Dendritic cell treated with granulocyte-macrophage colony-stimulating factor and Interleukin-4, amounts not matched to agents 40 ng/mL and 50 ng/mL, for 4 days (primary cell): Measurements from ENCODE around the gene CCDC112.
"Not testable (repeated sequence)": the region's sequence is repeated elsewhere in the genome, so short reads cannot be mapped to it uniquely, and the experiment has no call there.

Source experiments
- H3K27ac Mint-ChIP-seq: one replicate; pipeline ENCODE4 v1.8.0; 2022; ENCODE audit warnings: mild to moderate bottlenecking, mixed read lengths
- H3K27me3 Mint-ChIP-seq: one replicate; pipeline ENCODE4 v1.8.0; 2022; ENCODE audit warnings: mild to moderate bottlenecking, mixed read lengths
- H3K36me3 Mint-ChIP-seq: one replicate; pipeline ENCODE4 v1.8.0; 2022; ENCODE audit warnings: low read depth, mixed read lengths
- H3K4me1 Mint-ChIP-seq: one replicate; pipeline ENCODE4 v1.8.0; 2022; ENCODE audit warnings: low read depth, mixed read lengths
- H3K4me3 Mint-ChIP-seq: one replicate; pipeline ENCODE4 v1.8.0; 2022; ENCODE audit warnings: mild to moderate bottlenecking, moderate library complexity, mixed read lengths
- H3K9me3 Mint-ChIP-seq: one replicate; pipeline ENCODE4 v1.8.0; 2022; ENCODE audit warnings: mixed read lengths
- intact Hi-C: fragments of 100-400 bp; cut with micrococcal nuclease; formaldehyde crosslinking; loops from one replicate; pipeline ENCODE4 v1.15.0; 2022

The CCDC112 gene

DNA sequence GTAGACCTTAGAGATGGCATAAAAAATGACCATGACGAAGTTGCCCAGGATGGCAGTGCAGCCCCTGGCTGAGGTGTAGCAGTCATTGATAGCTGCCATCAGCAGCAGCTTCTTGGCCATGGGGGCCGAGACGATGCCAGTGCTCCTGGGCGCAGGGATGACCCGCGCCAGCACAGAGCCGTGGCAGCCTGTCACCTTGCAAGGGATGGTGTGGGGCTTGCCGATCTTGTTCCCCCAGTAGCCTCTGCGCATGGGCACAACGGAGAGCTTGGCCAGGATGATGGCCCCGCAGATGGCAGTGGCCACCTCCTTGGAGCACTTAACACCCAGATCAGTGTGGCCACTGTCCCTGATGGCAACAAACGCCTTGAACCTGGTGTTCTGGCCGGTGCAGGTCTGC, 31.7 kb downstream of the CCDC112 start:
- H3K36me3 Mint-ChIP-seq, result peaks cover 39% of the 10 kb centered on the region
- intact Hi-C loops, result loop anchor here (5.0 kb wide), 1 partner anchor 33 kb away; the partner anchor contains the start of gene CCDC112

DNA sequence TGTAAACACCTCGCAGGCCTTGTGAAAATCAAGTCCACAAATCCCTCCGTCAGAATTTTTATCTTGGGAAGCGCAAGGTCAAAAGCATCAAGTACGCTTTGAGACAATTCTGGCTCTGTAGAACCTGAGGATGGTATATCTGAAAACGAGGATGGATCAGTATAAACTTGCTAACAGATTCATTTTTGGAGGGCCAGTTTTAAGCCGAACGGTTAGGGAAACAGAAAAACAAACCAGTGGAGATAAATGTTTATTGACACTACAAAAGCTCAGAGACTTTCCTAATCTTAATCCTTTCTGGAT, 33.4 kb downstream of the CCDC112 start:
- Mint-ChIP-seq H3K27me3 (no peaks in the 10 kb centered on the region), H3K9me3 (no peaks in the 10 kb centered on the region), H3K27ac (peak overlapping the region; percentile 100), H3K4me1 (peaks cover 47% of the 10 kb centered on the region), H3K4me3 (peak overlapping the region; percentile 76), H3K36me3 (peaks cover 54% of the 10 kb centered on the region)
- intact Hi-C loops, result loop anchor here (5.0 kb wide), 1 partner anchor 34 kb away; the partner anchor contains the start of gene CCDC112

More for the DNA sequence above, 31.7 kb downstream of the CCDC112 start:
- H3K4me3 Mint-ChIP-seq, result no peak overlapping the region
- H3K27ac Mint-ChIP-seq, result no peak overlapping the region
- H3K27me3 Mint-ChIP-seq, result no peaks in the 10 kb centered on the region
- H3K9me3 Mint-ChIP-seq, result no peaks in the 10 kb centered on the region
- H3K4me1 Mint-ChIP-seq, result peaks cover 30% of the 10 kb centered on the region

DNA sequence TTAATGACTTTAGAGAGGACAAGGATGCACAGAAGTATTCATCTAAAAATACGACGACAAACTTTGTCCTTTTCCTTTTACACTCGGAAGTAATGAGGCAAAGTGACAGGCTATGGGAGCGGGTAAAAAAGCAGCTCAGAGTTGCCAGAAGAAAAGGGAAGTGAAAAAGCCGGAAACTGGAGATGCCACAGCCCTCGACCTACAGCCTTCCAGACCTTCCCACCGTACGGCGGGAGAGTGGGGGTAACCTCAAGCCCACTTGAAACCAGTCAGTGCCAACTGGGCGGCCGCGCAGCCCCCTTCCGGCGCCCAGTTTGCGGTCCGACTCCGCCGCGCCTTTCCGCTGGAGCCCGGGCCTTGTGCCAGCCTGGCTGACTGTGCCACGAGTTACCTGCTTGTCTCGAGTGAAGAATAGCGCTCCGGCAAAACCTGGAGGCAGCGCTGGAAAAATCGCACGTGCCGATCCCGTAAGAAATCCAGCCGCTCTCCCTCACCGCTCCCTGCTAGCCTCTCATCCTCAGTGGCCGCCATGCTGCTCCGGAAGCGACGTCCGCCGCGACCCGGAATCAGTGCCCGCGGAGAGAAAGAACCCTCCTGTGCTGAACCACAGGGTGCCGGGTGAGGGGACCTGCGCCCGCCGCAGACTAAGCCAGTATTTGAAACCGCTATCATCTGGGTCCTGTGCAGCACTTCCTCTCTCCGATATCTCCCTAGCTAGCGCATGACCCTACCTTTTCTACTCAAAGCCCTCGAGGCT, 34.0 kb downstream of the CCDC112 start, which contains the start of gene PGGT1B:
Gene PGGT1B (minus strand): TSS at position 557 of the 757 bp plus-strand sequence. CDS start 26 bp downstream, at position 531.
- H3K9me3 Mint-ChIP-seq, result no peaks in the 10 kb centered on the region
- peak within 1 kb of the TSS; percentile 76 for H3K4me3 Mint-ChIP-seq
- H3K27ac Mint-ChIP-seq, result peak within 1 kb of the TSS; percentile 100
- H3K36me3 Mint-ChIP-seq, result peaks cover 49% of the 10 kb centered on the region
- intact Hi-C loops, result loop anchor here (5.0 kb wide), 1 partner anchor 35 kb away; the partner anchor contains the start of gene CCDC112
- no peaks in the 10 kb centered on the region for H3K27me3 Mint-ChIP-seq
- H3K4me1 Mint-ChIP-seq, result peaks cover 49% of the 10 kb centered on the region

DNA sequence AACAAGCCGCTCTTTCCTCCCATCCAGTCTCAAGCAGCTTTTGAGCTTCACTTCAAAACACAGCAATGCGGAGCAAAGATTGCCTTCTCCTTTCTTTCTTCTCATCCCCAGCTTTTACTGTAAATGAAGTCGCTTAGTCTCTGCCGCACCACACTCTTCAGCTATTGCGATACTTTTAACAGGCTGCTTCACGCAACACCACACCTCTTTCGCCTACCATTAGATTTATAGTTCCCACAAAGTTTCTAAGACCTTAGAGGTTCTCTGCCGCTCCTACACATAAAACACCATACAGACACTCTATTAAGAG, 34.5 kb downstream of the CCDC112 start:
- Mint-ChIP-seq H3K4me1 (peaks cover 54% of the 10 kb centered on the region), H3K4me3 (peak overlapping the region; percentile 76), H3K9me3 (no peaks in the 10 kb centered on the region), H3K27me3 (no peaks in the 10 kb centered on the region), H3K27ac (peak overlapping the region; percentile 100), H3K36me3 (peaks cover 52% of the 10 kb centered on the region)
- intact Hi-C loops, result loop anchor here (5.0 kb wide), 1 partner anchor 35 kb away; the partner anchor contains the start of gene CCDC112

DNA sequence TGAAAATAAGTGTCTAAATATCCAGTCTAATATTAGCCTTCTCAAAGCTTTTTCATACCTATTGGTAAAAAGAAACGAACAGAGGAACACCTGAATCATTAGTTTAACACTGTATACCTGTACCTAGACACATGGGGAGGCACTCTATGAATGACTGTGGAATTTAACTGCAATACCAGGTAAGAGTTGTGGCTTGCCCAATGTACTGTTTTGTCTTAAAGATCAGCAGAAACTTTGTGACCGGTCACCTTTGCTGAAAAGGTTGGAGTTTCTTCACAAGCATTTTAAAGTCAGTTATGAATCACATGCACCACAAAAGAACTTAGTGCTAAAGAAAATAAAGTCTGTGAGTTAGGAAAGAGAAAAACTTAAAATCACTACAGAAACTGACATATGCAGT, 36.2 kb downstream of the CCDC112 start:
- H3K36me3 Mint-ChIP-seq, result peaks cover 53% of the 10 kb centered on the region
- H3K4me3 Mint-ChIP-seq, result no peak overlapping the region
- H3K9me3 Mint-ChIP-seq, result no peaks in the 10 kb centered on the region
- no peaks in the 10 kb centered on the region for H3K27me3 Mint-ChIP-seq
- intact Hi-C loops, result loop anchor here (5.0 kb wide), 1 partner anchor 37 kb away; the partner anchor contains the start of gene CCDC112
- H3K27ac Mint-ChIP-seq, result no peak overlapping the region
- peaks cover 52% of the 10 kb centered on the region for H3K4me1 Mint-ChIP-seq

DNA sequence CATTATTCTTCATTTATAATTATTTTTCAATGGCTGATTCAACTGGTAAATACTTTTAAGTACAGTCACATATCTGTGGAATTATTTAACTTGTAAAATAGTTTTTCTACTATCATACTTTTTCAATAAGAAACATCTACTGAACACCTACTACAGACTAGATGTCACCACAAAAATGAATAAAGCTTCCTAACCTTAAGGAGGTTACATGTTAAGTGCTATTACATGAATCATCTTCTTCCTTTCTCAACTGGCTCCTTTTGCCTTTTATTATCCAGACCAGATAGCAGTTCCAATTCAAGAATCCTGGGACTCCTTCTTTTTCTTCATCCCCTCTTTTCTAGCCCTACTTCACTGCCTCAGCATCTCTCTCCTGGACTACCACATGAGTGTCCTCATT, 38.5 kb downstream of the CCDC112 start:
- Mint-ChIP-seq H3K4me1 (peaks cover 49% of the 10 kb centered on the region), H3K36me3 (peaks cover 44% of the 10 kb centered on the region), H3K4me3 (no peak overlapping the region), H3K27ac (no peak overlapping the region), H3K27me3 (no peaks in the 10 kb centered on the region), H3K9me3 (no peaks in the 10 kb centered on the region)
- intact Hi-C loops, result no loop called here

DNA sequence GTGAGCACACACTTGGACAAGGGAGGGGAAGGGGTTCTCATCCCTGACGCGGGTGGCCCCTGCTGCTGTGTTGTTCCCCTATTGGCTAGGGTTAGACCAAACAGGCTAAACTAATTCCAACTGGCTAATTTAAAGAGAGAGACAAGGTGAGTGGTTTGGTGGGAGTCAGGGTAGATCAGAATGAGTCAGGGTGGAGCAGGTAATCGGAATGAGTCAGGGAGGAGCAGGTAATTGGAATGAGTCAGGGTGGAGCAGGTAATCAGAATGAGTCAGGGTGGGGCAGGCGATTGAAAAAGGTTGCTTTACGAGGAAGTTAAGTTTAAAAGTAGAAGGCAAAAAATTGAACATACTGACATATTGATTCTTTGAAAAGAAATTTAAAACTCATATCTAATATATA, 47.1 kb downstream of the CCDC112 start:
- not testable (repeated sequence) for H3K27ac Mint-ChIP-seq, H3K27me3 Mint-ChIP-seq, H3K4me3 Mint-ChIP-seq, H3K9me3 Mint-ChIP-seq
- Mint-ChIP-seq H3K36me3 (peaks cover 26% of the 10 kb centered on the region), H3K4me1 (peaks cover 29% of the 10 kb centered on the region)
- intact Hi-C loops, result loop anchor here (5.0 kb wide), 1 partner anchor 1637 kb away; no protein-coding TSS in a partner anchor

DNA sequence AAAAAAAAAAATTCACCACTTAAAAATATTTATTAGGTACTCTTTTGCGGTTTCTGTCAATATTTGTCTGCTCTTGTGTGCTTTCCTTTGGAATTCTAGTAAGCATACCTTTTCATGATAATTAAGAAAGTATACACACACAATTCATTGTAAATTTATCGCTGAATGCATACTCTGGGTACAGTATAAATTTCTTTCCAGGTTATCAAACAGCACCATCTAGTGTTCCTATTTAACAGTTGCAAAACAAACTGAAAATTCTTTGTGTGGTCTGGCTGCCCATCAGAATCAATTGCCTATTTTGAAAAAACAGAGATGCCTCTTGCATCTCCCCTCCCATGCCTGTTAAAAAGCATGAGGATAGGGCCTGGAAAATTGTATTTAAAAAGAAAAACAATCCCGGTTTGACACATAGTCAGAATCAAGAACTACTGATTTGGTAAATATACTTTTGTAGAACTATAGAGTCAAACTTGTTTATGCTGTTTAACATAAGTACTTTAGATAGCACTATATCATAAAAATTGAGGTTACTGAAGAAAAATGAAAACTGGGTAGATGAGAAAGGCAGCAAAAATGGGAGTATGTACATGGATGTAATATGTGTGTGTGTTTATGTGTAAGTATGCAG, 50.0 kb downstream of the CCDC112 start:
- Mint-ChIP-seq H3K36me3 (peaks cover 26% of the 10 kb centered on the region), H3K27me3 (no peaks in the 10 kb centered on the region), H3K4me1 (peaks cover 36% of the 10 kb centered on the region), H3K9me3 (no peaks in the 10 kb centered on the region), H3K4me3 (no peak overlapping the region), H3K27ac (no peak overlapping the region)
- intact Hi-C loops, result loop anchor here (1.0 to 5.0 kb wide), 2 partner anchors 148 to 1634 kb away; no protein-coding TSS in a partner anchor

DNA sequence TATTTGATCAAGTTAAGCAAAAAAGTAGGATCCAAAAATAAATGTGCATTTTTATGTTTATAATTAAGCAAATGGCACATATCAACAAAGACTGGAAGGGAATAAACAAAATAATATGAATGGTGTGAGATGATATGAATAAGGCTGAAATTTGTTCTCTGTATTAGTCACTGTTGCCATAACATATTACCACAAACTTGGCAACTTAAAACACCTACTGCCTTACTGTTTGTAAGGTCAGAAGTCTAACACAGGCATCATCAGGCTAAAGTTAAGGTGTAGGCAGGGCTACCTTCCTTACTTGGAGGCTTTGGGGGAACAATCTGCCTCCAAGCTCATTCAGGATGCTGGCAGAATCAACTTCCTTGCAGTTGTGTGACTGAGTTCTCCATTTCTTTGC, 53.0 kb downstream of the CCDC112 start:
- H3K27ac Mint-ChIP-seq, result no peak overlapping the region
- no peak overlapping the region for H3K4me3 Mint-ChIP-seq
- H3K4me1 Mint-ChIP-seq, result peaks cover 16% of the 10 kb centered on the region
- H3K27me3 Mint-ChIP-seq, result no peaks in the 10 kb centered on the region
- H3K36me3 Mint-ChIP-seq, result peaks cover 34% of the 10 kb centered on the region
- no peaks in the 10 kb centered on the region for H3K9me3 Mint-ChIP-seq
- intact Hi-C loops, result no loop called here

DNA sequence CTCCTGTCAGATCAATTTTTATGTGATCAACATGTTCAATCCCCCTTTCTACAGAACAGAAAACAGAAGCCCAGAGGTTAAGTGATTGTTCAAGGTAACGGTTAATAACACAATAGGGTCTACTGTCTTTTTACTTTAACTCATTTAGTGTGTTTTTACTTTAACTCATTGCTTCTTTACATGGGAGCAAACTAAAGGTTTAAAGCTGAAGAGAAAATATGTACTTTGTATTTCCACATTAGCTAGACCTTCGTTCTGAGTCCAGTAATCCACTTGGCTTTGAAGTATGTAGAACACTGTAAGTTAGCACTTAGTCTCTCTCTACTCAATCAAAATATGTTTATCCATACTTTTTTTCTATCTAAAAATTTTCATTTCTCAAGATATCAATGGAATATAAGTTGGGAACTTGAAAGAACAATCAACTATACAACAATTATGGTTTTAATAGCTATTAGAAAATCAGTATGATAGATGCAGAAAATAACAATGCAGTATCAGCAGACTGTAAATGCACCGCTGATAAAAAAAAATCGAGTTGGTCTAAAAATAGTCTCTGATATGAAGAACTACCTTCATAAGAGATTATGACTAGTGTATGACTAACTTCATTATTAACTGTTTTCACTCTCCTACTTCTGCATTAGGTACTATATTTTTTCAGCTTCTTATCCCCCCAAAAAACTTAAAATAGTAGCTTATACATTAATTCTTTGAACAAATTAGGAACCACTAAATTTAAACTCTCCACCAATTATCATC, 54.4 kb downstream of the CCDC112 start:
- Mint-ChIP-seq H3K27ac (no peak overlapping the region), H3K4me1 (peaks cover 16% of the 10 kb centered on the region), H3K27me3 (no peaks in the 10 kb centered on the region), H3K9me3 (no peaks in the 10 kb centered on the region), H3K4me3 (no peak overlapping the region), H3K36me3 (peaks cover 39% of the 10 kb centered on the region)
- intact Hi-C loops, result no loop called here

DNA sequence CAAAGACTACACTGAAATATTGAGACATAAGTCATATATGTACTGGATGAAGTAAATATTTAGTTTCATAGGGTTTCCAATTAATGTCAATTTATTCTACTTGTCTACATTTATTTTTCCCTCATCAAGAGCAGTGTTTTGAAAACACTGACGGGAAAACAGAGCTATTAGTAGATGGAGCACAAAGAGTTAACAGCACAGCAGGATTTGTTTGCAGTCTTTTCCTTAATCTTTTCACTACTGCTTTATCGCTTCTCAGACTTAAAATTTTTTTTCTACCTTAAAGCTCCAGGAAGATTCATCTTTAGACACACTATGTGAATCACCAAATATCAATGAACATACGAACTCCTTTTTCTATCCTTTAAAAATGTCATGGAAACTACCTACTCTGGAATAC, 59.4 kb downstream of the CCDC112 start:
- Mint-ChIP-seq H3K9me3 (no peaks in the 10 kb centered on the region), H3K36me3 (peaks cover 74% of the 10 kb centered on the region), H3K27me3 (no peaks in the 10 kb centered on the region), H3K27ac (no peak overlapping the region), H3K4me3 (no peak overlapping the region), H3K4me1 (peaks cover 11% of the 10 kb centered on the region)
- intact Hi-C loops, result no loop called here

DNA sequence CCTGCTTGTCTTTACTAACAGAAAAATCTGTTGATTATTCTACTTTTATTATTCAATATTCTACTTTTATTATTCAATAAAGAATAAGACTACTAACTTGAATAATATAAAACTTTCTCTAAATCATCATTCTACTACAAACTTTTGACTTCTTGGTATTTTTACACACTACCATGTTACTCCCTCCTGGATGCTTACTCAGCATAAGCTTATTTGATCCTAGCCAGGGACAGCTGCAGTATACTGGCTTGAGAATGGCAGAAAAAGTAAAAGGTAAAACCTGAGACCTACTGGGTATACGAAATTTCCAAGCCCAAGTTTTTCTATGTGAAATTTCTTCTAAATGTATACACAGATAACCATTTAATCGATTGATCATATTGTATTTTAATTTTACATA, 59.9 kb downstream of the CCDC112 start:
- intact Hi-C loops, result no loop called here
- H3K9me3 Mint-ChIP-seq, result no peaks in the 10 kb centered on the region
- H3K4me3 Mint-ChIP-seq, result no peak overlapping the region
- no peaks in the 10 kb centered on the region for H3K27me3 Mint-ChIP-seq
- H3K27ac Mint-ChIP-seq, result no peak overlapping the region
- peaks cover 11% of the 10 kb centered on the region for H3K4me1 Mint-ChIP-seq
- peaks cover 74% of the 10 kb centered on the region for H3K36me3 Mint-ChIP-seq

DNA sequence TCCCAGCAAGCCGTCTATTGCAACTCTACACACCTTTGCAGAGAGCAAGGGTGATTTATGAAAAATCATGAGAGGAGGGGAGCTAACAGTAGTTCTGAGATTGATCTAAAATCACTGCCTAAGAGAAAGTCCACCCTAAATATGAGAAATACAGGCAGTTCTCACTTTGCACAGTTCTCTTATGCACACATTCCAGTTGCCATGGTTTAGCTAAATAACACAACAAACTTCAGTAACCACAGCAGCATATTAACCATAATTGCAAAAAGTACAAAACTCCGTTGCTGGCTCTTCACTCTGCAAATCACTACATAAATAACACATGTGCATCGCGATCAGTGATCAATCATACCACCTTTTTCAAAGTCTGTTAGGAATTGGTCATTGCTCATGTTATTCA, 64.9 kb downstream of the CCDC112 start:
- H3K27me3 Mint-ChIP-seq, result no peaks in the 10 kb centered on the region
- no peak overlapping the region for H3K4me3 Mint-ChIP-seq
- H3K36me3 Mint-ChIP-seq, result peaks cover 82% of the 10 kb centered on the region
- H3K9me3 Mint-ChIP-seq, result no peaks in the 10 kb centered on the region
- no peak overlapping the region for H3K27ac Mint-ChIP-seq
- peaks cover 25% of the 10 kb centered on the region for H3K4me1 Mint-ChIP-seq
- intact Hi-C loops, result no loop called here

DNA sequence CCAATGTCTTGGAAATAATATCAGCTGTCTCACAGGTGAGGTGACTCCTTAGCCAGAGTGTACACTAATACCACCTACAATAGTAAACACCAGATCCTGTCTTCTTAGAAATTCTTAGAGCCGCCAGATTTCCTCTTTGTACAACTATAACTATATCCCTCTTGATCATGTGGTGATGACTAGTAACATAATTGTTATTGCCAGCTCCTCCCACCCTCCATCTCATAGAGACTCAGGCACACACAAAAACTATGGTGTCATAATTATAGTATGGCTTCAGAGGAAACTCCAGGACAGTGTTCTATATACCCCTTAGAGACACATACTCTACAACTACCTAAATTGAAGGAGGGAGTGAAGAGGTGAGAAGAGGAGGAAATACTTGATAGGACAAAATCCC, 66.8 kb downstream of the CCDC112 start:
- intact Hi-C loops, result no loop called here
- Mint-ChIP-seq H3K9me3 (no peaks in the 10 kb centered on the region), H3K36me3 (peaks cover 81% of the 10 kb centered on the region), H3K4me1 (peaks cover 25% of the 10 kb centered on the region), H3K27ac (no peak overlapping the region), H3K27me3 (no peaks in the 10 kb centered on the region), H3K4me3 (no peak overlapping the region)
